HCT116 (cell line): ENCODE data around the gene BAIAP2L1. TPM values are rescaled to one million over a fixed set of nuclear protein-coding genes. Genes with fewer than 3 reads are reported as not detected.

ENCODE experiments used
- ATAC-seq: fragments of 200-7000 bp; cut with Tn5 transposase; 2 replicates; pipeline ENCODE4 v1.9.1; 2020; ENCODE audit warnings: mild to moderate bottlenecking, moderate library complexity
- BruUV-seq: library from RNA; stranded (reverse); fragments of 400-500 nt; replicated peaks from 2 replicates; lab custom pipeline; 2021; lab: Mats Ljungman, UMichigan
- CTCF ChIA-PET: fragments of 300-600 bp; sonication (Branson Sonifier 250); formaldehyde crosslinking; loops from one replicate; lab custom pipeline; 2021; ENCODE audit warnings: antibody characterized with exemption; lab: Charles Lee
- POLR2A ChIA-PET: fragments of 300-600, 350-600 bp; sonication (Branson Sonifier 250); formaldehyde crosslinking; loops from one replicate; lab custom pipeline; 2021; ENCODE audit warnings: antibody characterized with exemption; lab: Charles Lee
- RAD21 ChIA-PET, 2 experiments: fragments of 300-600 bp; sonication (Branson Sonifier 250); formaldehyde crosslinking; loops; one replicate each; lab custom pipeline; 2023; ENCODE audit warnings: low total read pairs in 2 of 2; ENCODE audit not compliant: uncharacterized antibody in 2 of 2, unreplicated experiment in 2 of 2, low non-redundant PET in 1 of 2; lab: Charles Lee
- DNase-seq: peaks from one replicate; pipeline ENCODE4 v3.0.0-alpha.2; 2010; ENCODE audit warnings: low read depth, low spot score
- H2AFZ ChIP-seq: fragments of 200-600 bp; shearing (Covaris generic), sonication (generic); 2 replicates; pipeline ENCODE4 v1.6.1; 2017; ENCODE audit warnings: low read depth, mixed run types, mixed read lengths, antibody characterized with exemption, low read length; ENCODE audit not compliant: poor library complexity, severe bottlenecking
- H3K27ac ChIP-seq: 2 replicates; pipeline ENCODE4 v1.5.1; 2012; ENCODE audit warnings: low read depth, low read length
- H3K27me3 ChIP-seq: fragments of 200-600 bp; sonication (generic); 2 replicates; pipeline ENCODE4 v1.6.1; 2016; ENCODE audit warnings: mixed run types, low read length, mixed read lengths; ENCODE audit not compliant: insufficient read depth
- H3K36me3 ChIP-seq, 2 experiments: fragments of 200-500 bp in 1 of 2; fragments of 200-600 bp in 1 of 2; sonication (Bioruptor generic) in 1 of 2; sonication (generic) in 1 of 2; 2 replicates each; pipeline versions ENCODE4 v1.5.1 to v1.6.1; 2014 to 2016; ENCODE audit warnings: low read length in 2 of 2, inconsistent platforms in 1 of 2, mixed read lengths in 1 of 2, mixed run types in 1 of 2; ENCODE audit not compliant: insufficient read depth in 2 of 2, control insufficient read depth in 1 of 2
- H3K4me1 ChIP-seq, 2 experiments: fragments of 200-600 bp in 1 of 2; sonication (generic) in 1 of 2; 2 replicates each; pipeline versions ENCODE4 v1.5.1 to v1.6.1; 2012 to 2017; ENCODE audit warnings: low read length in 2 of 2, inconsistent platforms in 1 of 2, mild to moderate bottlenecking in 1 of 2, mixed read lengths in 1 of 2, mixed run types in 1 of 2, moderate library complexity in 1 of 2; ENCODE audit not compliant: insufficient read depth in 2 of 2, control insufficient read depth in 1 of 2
- H3K4me2 ChIP-seq: fragments of 200-600 bp; sonication (generic); 2 replicates; pipeline ENCODE4 v1.6.1; 2017; ENCODE audit warnings: mixed run types, low read length, mixed read lengths
- H3K4me3 ChIP-seq, 2 experiments: fragments of 200-600 bp in 1 of 2; sonication (generic) in 1 of 2; replicated peaks in 1 of 2; 2 replicates each; pipeline ENCODE4 v1.5.1; 2011 to 2016; ENCODE audit warnings: low read length in 2 of 2, control low read depth in 1 of 2, low read depth in 1 of 2, mild to moderate bottlenecking in 1 of 2, mixed read lengths in 1 of 2, mixed run types in 1 of 2
- H3K79me2 ChIP-seq: fragments of 200-600 bp; sonication (generic); 2 replicates; pipeline ENCODE4 v1.6.1; 2017; ENCODE audit warnings: mild to moderate bottlenecking, mixed run types, low read length, moderate library complexity, mixed read lengths; ENCODE audit not compliant: insufficient read depth
- H3K9ac ChIP-seq: fragments of 200-600 bp; sonication (generic); 2 replicates; pipeline ENCODE4 v1.6.1; 2016; ENCODE audit warnings: low read length, mixed read lengths
- H3K9me2 ChIP-seq: fragments of 200-600 bp; sonication (generic), shearing (Covaris generic); 2 replicates; pipeline ENCODE4 v1.6.1; 2017; ENCODE audit warnings: mixed run types, mild to moderate bottlenecking, moderate library complexity; ENCODE audit not compliant: insufficient read depth
- H3K9me3 ChIP-seq, 2 experiments: fragments of 200-500 bp in 1 of 2; fragments of 200-600 bp in 1 of 2; sonication (Bioruptor generic) in 1 of 2; sonication (generic) in 1 of 2; 2 replicates each; pipeline ENCODE4 v1.6.1; 2014 to 2017; ENCODE audit warnings: low read length in 2 of 2, mixed read lengths in 2 of 2, inconsistent platforms in 1 of 2, low read depth in 1 of 2, mild to moderate bottlenecking in 1 of 2, mixed run types in 1 of 2, moderate library complexity in 1 of 2; ENCODE audit not compliant: control insufficient read depth in 1 of 2, insufficient read depth in 1 of 2
- H4K20me1 ChIP-seq: fragments of 200-600 bp; sonication (generic), shearing (Covaris generic); 2 replicates; pipeline ENCODE4 v1.6.1; 2017; ENCODE audit warnings: mixed run types, mild to moderate bottlenecking, moderate library complexity; ENCODE audit not compliant: insufficient read depth
- CEBPB ChIP-seq: IDR thresholded peaks from 2 replicates; pipeline ENCODE4 v1.6.1; 2012; ENCODE audit warnings: low read depth
- JUND ChIP-seq: IDR thresholded peaks from 2 replicates; pipeline ENCODE4 v1.6.1; 2012
- POLR2A ChIP-seq: IDR thresholded peaks from 2 replicates; pipeline ENCODE4 v1.7.0; 2011; ENCODE audit warnings: borderline replicate concordance; ENCODE audit not compliant: insufficient read depth, insufficient read length; ENCODE audit errors: extremely low read depth
- POLR2AphosphoS5 ChIP-seq: IDR thresholded peaks from 2 replicates; pipeline ENCODE4 v1.6.1; 2011; ENCODE audit warnings: mild to moderate bottlenecking, low read depth, low read length, moderate library complexity
- SIN3A ChIP-seq: IDR thresholded peaks from 2 replicates; pipeline ENCODE4 v1.6.1; 2012; ENCODE audit warnings: low read depth
- SP1 ChIP-seq: IDR thresholded peaks from 2 replicates; pipeline ENCODE4 v1.6.1; 2012; ENCODE audit warnings: low read depth
- SRF ChIP-seq: IDR thresholded peaks from 2 replicates; pipeline ENCODE4 v1.6.1; 2012; ENCODE audit warnings: low read depth
- ZFX ChIP-seq: fragments of 450-650 bp; IDR thresholded peaks from 2 replicates; pipeline ENCODE4 v1.6.1; 2017
- intact Hi-C: fragments of 100-400 bp; cut with micrococcal nuclease; formaldehyde crosslinking; loops from 2 replicates; pipeline ENCODE4 v1.10.0; 2022
- total RNA-seq: library from RNA; stranded (reverse); gene quantifications from one replicate; pipeline ENCODE4 v1.2.1, GENCODE V29; 2021; ENCODE audit not compliant: unreplicated experiment
- TF ChIP-seq, protein P1 (sequence below), 3 experiments: fragments of 200-600 bp in 1 of 3; sonication (generic) in 1 of 3; IDR thresholded peaks in 2 of 3; conservative IDR thresholded peaks in 1 of 3; 2 replicates each; pipeline ENCODE4 v1.5.1; 2012 to 2017; ENCODE audit warnings: low read depth in 2 of 3, low read length in 2 of 3, antibody characterized with exemption in 1 of 3, borderline replicate concordance in 1 of 3, control low read depth in 1 of 3, mild to moderate bottlenecking in 1 of 3, mixed read lengths in 1 of 3, mixed run types in 1 of 3, moderate library complexity in 1 of 3; ENCODE audit not compliant: insufficient read depth in 1 of 3
- TF ChIP-seq, protein P2 (sequence below): IDR thresholded peaks from 2 replicates; pipeline ENCODE4 v1.6.1; 2012
- TF ChIP-seq, protein P3 (sequence below): IDR thresholded peaks from 2 replicates; pipeline ENCODE4 v1.6.1; 2012; ENCODE audit warnings: low read depth

The BAIAP2L1 gene
- total RNA-seq, 1 experiment from 2014 or later, result 61.2 TPM

DNA sequence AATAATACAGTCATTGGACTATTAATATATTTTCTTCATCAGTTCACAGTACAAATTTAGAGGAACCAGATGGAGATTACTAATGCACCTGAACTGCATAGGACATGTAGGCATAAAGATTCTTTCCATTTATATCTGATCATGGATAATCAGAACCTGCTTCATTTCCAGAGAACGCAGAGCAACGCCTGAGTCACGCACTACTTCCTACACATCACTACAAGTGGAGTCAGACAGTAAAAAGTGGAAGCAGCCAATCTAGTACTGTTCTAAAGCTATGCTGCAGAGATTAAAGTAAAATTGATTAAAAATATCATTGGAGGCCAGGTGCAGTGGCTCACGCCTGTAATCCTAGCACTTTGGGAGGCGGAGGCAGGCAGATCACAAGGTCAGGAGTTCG is 76.1 kb downstream of the BAIAP2L1 start:
- H3K9me3 ChIP-seq, result no peaks in the 10 kb centered on the region
- H3K9ac ChIP-seq, result no peak overlapping the region
- peaks cover 4% of the 10 kb centered on the region; the same call in 1 of the 2 replicates for H4K20me1 ChIP-seq
- no peaks in the 10 kb centered on the region for H3K27me3 ChIP-seq
- peaks cover 0 to 2% of the 10 kb centered on the region in 2 experiments; a peak in 1 of 4 replicates for H3K36me3 ChIP-seq
- RAD21 ChIA-PET, result no interaction called here
- intact Hi-C loops, result no loop called here
- H2AFZ ChIP-seq, result no peak overlapping the region
- no peaks in the 10 kb centered on the region for H3K4me1 ChIP-seq
- TF ChIP-seq CEBPB, result no peak
- no peak for TF ChIP-seq SIN3A
- TF ChIP-seq, protein P1, sequence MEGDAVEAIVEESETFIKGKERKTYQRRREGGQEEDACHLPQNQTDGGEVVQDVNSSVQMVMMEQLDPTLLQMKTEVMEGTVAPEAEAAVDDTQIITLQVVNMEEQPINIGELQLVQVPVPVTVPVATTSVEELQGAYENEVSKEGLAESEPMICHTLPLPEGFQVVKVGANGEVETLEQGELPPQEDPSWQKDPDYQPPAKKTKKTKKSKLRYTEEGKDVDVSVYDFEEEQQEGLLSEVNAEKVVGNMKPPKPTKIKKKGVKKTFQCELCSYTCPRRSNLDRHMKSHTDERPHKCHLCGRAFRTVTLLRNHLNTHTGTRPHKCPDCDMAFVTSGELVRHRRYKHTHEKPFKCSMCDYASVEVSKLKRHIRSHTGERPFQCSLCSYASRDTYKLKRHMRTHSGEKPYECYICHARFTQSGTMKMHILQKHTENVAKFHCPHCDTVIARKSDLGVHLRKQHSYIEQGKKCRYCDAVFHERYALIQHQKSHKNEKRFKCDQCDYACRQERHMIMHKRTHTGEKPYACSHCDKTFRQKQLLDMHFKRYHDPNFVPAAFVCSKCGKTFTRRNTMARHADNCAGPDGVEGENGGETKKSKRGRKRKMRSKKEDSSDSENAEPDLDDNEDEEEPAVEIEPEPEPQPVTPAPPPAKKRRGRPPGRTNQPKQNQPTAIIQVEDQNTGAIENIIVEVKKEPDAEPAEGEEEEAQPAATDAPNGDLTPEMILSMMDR (IDR thresholded peaks at IDR 0.05 in 2 of 3, conservative IDR thresholded peaks at IDR 0.05 in 1 of 3; ENCODE audit: borderline replicate concordance in 1 of 3, insufficient read depth in 1 of 3, low read depth in 2 of 3, low read length in 2 of 3), result no peak
- TF ChIP-seq JUND, result no peak
- TF ChIP-seq, protein P2, sequence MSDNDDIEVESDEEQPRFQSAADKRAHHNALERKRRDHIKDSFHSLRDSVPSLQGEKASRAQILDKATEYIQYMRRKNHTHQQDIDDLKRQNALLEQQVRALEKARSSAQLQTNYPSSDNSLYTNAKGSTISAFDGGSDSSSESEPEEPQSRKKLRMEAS, result no peak
- TF ChIP-seq POLR2AphosphoS5, result no peak
- no peak for TF ChIP-seq SP1
- no peak for TF ChIP-seq ZFX
- no peak for TF ChIP-seq SRF
- no peak for TF ChIP-seq POLR2A
- TF ChIP-seq, protein P3, sequence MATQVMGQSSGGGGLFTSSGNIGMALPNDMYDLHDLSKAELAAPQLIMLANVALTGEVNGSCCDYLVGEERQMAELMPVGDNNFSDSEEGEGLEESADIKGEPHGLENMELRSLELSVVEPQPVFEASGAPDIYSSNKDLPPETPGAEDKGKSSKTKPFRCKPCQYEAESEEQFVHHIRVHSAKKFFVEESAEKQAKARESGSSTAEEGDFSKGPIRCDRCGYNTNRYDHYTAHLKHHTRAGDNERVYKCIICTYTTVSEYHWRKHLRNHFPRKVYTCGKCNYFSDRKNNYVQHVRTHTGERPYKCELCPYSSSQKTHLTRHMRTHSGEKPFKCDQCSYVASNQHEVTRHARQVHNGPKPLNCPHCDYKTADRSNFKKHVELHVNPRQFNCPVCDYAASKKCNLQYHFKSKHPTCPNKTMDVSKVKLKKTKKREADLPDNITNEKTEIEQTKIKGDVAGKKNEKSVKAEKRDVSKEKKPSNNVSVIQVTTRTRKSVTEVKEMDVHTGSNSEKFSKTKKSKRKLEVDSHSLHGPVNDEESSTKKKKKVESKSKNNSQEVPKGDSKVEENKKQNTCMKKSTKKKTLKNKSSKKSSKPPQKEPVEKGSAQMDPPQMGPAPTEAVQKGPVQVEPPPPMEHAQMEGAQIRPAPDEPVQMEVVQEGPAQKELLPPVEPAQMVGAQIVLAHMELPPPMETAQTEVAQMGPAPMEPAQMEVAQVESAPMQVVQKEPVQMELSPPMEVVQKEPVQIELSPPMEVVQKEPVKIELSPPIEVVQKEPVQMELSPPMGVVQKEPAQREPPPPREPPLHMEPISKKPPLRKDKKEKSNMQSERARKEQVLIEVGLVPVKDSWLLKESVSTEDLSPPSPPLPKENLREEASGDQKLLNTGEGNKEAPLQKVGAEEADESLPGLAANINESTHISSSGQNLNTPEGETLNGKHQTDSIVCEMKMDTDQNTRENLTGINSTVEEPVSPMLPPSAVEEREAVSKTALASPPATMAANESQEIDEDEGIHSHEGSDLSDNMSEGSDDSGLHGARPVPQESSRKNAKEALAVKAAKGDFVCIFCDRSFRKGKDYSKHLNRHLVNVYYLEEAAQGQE, result no peak
- no peak overlapping the region for H3K4me2 ChIP-seq
- CTCF ChIA-PET, result no interaction called here
- peaks cover 70% of the 10 kb centered on the region for H3K79me2 ChIP-seq
- POLR2A ChIA-PET, result no interaction called here
- BruUV-seq, result no TSS peak
- ATAC-seq, result no peak
- H3K9me2 ChIP-seq, result no peaks in the 10 kb centered on the region
- DNase-seq, result no peak
- no peak overlapping the region for H3K27ac ChIP-seq
- H3K4me3 ChIP-seq, result no peak overlapping the region
